A549 treated with Mapracorat at 1 μM for 4 hours (cell line): ENCODE measurements around the gene TLX2. TPM values are rescaled to one million over a fixed set of nuclear protein-coding genes. Genes with fewer than 3 reads are reported as not detected.

ENCODE experiments used
- total RNA-seq: library from RNA; stranded (reverse); fragments of 200-300 nt; extraction: Qiagen RNA extraction; gene quantifications from 5 replicates; pipeline ENCODE4 v1.2.3, GENCODE V29; 2022

The TLX2 gene
- 0.19 to 0.58 TPM (median 0.33 TPM) in 5 replicates for total RNA-seq

GRCh38 chr2:74514368-74515270 lies at the start of gene TLX2:
TSS of gene TLX2 (plus strand) at chr2:74514450. CDS start at chr2:74514807, 357 bp downstream.

GRCh38 chr2:74472086-74472944 lies 41.9 kb upstream of the TLX2 start, which contains the start of gene MRPL53:
TSS of gene MRPL53 (minus strand) at chr2:74472680. CDS start at chr2:74472660, 20 bp downstream.

GRCh38 chr2:74482801-74483674 lies 31.2 kb upstream of the TLX2 start, which contains the start of the genes CCDC142 and TTC31:
TSS of gene CCDC142 (minus strand) at chr2:74482998. CDS start at chr2:74482837, 161 bp downstream.
TSS of gene TTC31 (plus strand) at chr2:74483081. CDS start at chr2:74483096, 15 bp downstream.

GRCh38 chr2:74499267-74499939 lies 14.8 kb upstream of the TLX2 start, which contains the start of gene LBX2:
TSS of gene LBX2 (minus strand) at chr2:74499603. CDS start at chr2:74499537, 66 bp downstream.

GRCh38 chr2:74507145-74507925 lies 6.9 kb upstream of the TLX2 start, which contains the start of gene PCGF1:
TSS of gene PCGF1 (minus strand) at chr2:74507695. CDS start at chr2:74507668, 27 bp downstream.

GRCh38 chr2:74525717-74526648 lies 11.7 kb downstream of the TLX2 start, which contains the start of gene DQX1:
TSS of gene DQX1 (minus strand) at chr2:74526231. CDS start at chr2:74525729, 502 bp downstream.

GRCh38 chr2:74529357-74530238 lies 15.3 kb downstream of the TLX2 start, which contains the start of the genes AUP1 and HTRA2:
TSS of gene AUP1 (minus strand) at chr2:74529706. CDS start at chr2:74529629, 77 bp downstream.
TSS of gene HTRA2 (plus strand) at chr2:74529933. CDS start at chr2:74530007, 74 bp downstream.

GRCh38 chr2:74553892-74554819 lies 39.9 kb downstream of the TLX2 start, which contains the start of the genes DOK1 and LOXL3:
TSS of gene DOK1 (plus strand) at chr2:74554720. CDS start at chr2:74554755, 35 bp downstream.
TSS of gene LOXL3 (minus strand) at chr2:74553942. CDS start at chr2:74552634, 1,308 bp downstream.

Other genes starting within 250 kb of the TLX2 start
- 0.07 to 0.41 TPM (median 0.36 TPM) in 5 replicates for gene SLC4A5, start 171.0 kb upstream of the TLX2 start, total RNA-seq
- gene DCTN1, start 134.1 kb upstream of the TLX2 start, total RNA-seq: 112 to 150 TPM (median 144 TPM) in 5 replicates
- 2.4 to 3.7 TPM (median 2.6 TPM) in 5 replicates for gene C2orf81, start 92.8 kb upstream of the TLX2 start, total RNA-seq
- 76.9 to 89.4 TPM (median 88.0 TPM) in 5 replicates for gene WDR54, start 92.7 kb upstream of the TLX2 start, total RNA-seq
- 18.9 to 25.9 TPM (median 23.9 TPM) in 5 replicates for gene RTKN, start 72.5 kb upstream of the TLX2 start, total RNA-seq
- 42.6 to 53.6 TPM (median 49.0 TPM) in 5 replicates for gene INO80B, start 59.4 kb upstream of the TLX2 start, total RNA-seq
- 47.3 to 87.4 TPM (median 83.1 TPM) in 5 replicates for gene WBP1, start 56.0 kb upstream of the TLX2 start, total RNA-seq
- gene MOGS, start 49.1 kb upstream of the TLX2 start, total RNA-seq: 37.4 to 54.3 TPM (median 52.0 TPM) in 5 replicates
- 106 to 149 TPM (median 141 TPM) in 5 replicates for gene MRPL53, start 41.8 kb upstream of the TLX2 start, total RNA-seq
- 11.6 to 16.5 TPM (median 14.2 TPM) in 5 replicates for gene CCDC142, start 31.5 kb upstream of the TLX2 start, total RNA-seq
- gene TTC31, start 31.4 kb upstream of the TLX2 start, total RNA-seq: 15.7 to 17.7 TPM (median 16.1 TPM) in 5 replicates
- 2.7 to 3.7 TPM (median 3.1 TPM) in 5 replicates for gene LBX2, start 14.8 kb upstream of the TLX2 start, total RNA-seq
- gene PCGF1, start 6.8 kb upstream of the TLX2 start, total RNA-seq: 30.8 to 43.0 TPM (median 33.4 TPM) in 5 replicates
- 0.10 to 0.19 TPM (median 0.14 TPM) in 4 of 5 replicates, not detected in the other for gene DQX1, start 11.8 kb downstream of the TLX2 start, total RNA-seq
- gene AUP1, start 15.3 kb downstream of the TLX2 start, total RNA-seq: 197 to 259 TPM (median 233 TPM) in 5 replicates
- 31.4 to 42.9 TPM (median 39.7 TPM) in 5 replicates for gene HTRA2, start 15.5 kb downstream of the TLX2 start, total RNA-seq
- gene LOXL3, start 39.5 kb downstream of the TLX2 start, total RNA-seq: 0.20 to 0.50 TPM (median 0.44 TPM) in 5 replicates
- gene DOK1, start 40.3 kb downstream of the TLX2 start, total RNA-seq: 3.8 to 5.3 TPM (median 4.1 TPM) in 5 replicates
- not detected in 5 replicates for gene M1AP, start 133.9 kb downstream of the TLX2 start, total RNA-seq
- 9.6 to 15.2 TPM (median 10.2 TPM) in 5 replicates for gene SEMA4F, start 139.8 kb downstream of the TLX2 start, total RNA-seq